Psoas muscle (tissue), 8 donors: Measurements from ENCODE around the gene CEP43. TPM values are rescaled to one million over a fixed set of nuclear protein-coding genes. Genes with fewer than 3 reads are reported as not detected.

ENCODE experiments used
- ATAC-seq, 4 donors: fragments of 200-7000 bp; cut with Tn5 transposase; one replicate each; pipeline ENCODE4 v1.9.1; 2020; ENCODE audit warnings: moderate library complexity in 3 of 4, mild to moderate bottlenecking in 2 of 4
- DNase-seq, 2 donors: peaks; one replicate each; pipeline ENCODE4 v3.0.0-alpha.2; 2020
- H3K27ac ChIP-seq: fragments of 200-600 bp; one replicate; pipeline ENCODE4 v1.8.0; 2022
- H3K27me3 ChIP-seq, 3 donors: fragments of 200-600 bp in 1 of 3; one replicate each; pipeline versions ENCODE4 v1.6.1 to v1.8.0; 2013 to 2022; ENCODE audit warnings: low read length in 2 of 3, mild to moderate bottlenecking in 2 of 3, moderate library complexity in 1 of 3; ENCODE audit not compliant: insufficient read depth in 3 of 3
- H3K36me3 ChIP-seq, 2 donors: fragments of 200-600 bp in 1 of 2; one replicate each; pipeline versions ENCODE4 v1.6.1 to v1.8.0; 2013 to 2022; ENCODE audit warnings: low read depth in 1 of 2, mild to moderate bottlenecking in 1 of 2, moderate library complexity in 1 of 2; ENCODE audit not compliant: insufficient read depth in 1 of 2
- H3K4me1 ChIP-seq: fragments of 200-600 bp; one replicate; pipeline ENCODE4 v1.8.0; 2022
- H3K4me3 ChIP-seq: fragments of 200-600 bp; one replicate; pipeline ENCODE4 v1.8.0; 2022; ENCODE audit warnings: mild to moderate bottlenecking
- H3K9me3 ChIP-seq: fragments of 200-600 bp; one replicate; pipeline ENCODE4 v1.8.0; 2022
- CTCF ChIP-seq: fragments of 200-600 bp; IDR thresholded peaks from one replicate; pipeline ENCODE4 v1.8.0; 2022; ENCODE audit warnings: antibody characterized with exemption
- WGBS, 3 donors: extraction: QIAGEN DNeasy Blood & Tissue Kit; methylation state at CpG; one replicate each; pipeline versions ENCODE4 v1.1.6 to v1.1.7; 2013; 5-methylcytosine and 5-hydroxymethylcytosine counted together
- intact Hi-C, 2 donors: fragments of 100-400 bp; cut with DNase I; formaldehyde crosslinking; loops; one replicate each; pipeline versions ENCODE4 v1.11.0 to v1.14.2; 2022
- polyA plus RNA-seq, 3 donors: library from polyadenylated mRNA; stranded (reverse); fragments of 200-250 nt; gene quantifications; one replicate each; pipeline ENCODE4 v1.2.3, GENCODE V29; 2013
- total RNA-seq, 4 donors: library from RNA; stranded (reverse); fragmentation: NEBNext Ultra II Directional in 2 of 4; extraction: Animal tissue kit (Norgen Biotek cat#: 25700) in 2 of 4; gene quantifications; one replicate each; pipeline versions ENCODE4 v1.2.1 to v1.2.4, GENCODE V29; 2021 to 2023
- donor health status: healthy with polysubstance abuse.
- donor health status: DM: no; HTN: no; CAD: no; lungs with moderate emphysema.
- donor health status: Bipolar disorder and iron deficiency.
- donor health status: healthy.
- donor health status: DM: yes; HTN: yes; CAD: no.
- donor health status: DM: no; HTN: no; CAD: no.
- donor health status: DM: no; HTN: no; CAD: no.
- donor health status: DM: yes; HTN: yes; CAD: no.

CEP43 gene
- total and polyA plus RNA-seq, 7 donors: 3.0 to 18.8 (median 7.3) TPM

- Histone ChIP-seq H3K9me3 (no peaks in the 10 kb centered on the region), H3K36me3 (no peaks in the 10 kb centered on the region), H3K27me3 (no peaks in the 10 kb centered on the region), H3K4me3 (peak overlapping the region; percentile 86), H3K4me1 (peaks cover 4% of the 10 kb centered on the region), H3K27ac (no peak overlapping the region)
- intact Hi-C loops: loop anchor here (5.0 kb wide), 1 partner anchor 42 kb away; the partner anchor contains the start of gene CEP43 (in 2 of the 2)
- DNase-seq: peak; percentile 32 to 63
- no peak for TF ChIP-seq CTCF
- no peak for ATAC-seq
- 44 to 70% (median 63%) methylated on average over 35 to 52 of the region's 52 CpGs for WGBS, 3 donors
These were observed 43.9 kb upstream of the CEP43 start for GRCh38 chr6:166955121-166955864.

GRCh38 chr6:166955865-166956443 lies 43.2 kb upstream of the CEP43 start:
- ATAC-seq: peak; percentile 43 to 66 (median 60)
- 1 to 2% (median 1%) methylated on average over 31 to 54 of the region's 54 CpGs for WGBS, 3 donors
- H3K9me3 ChIP-seq: no peaks in the 10 kb centered on the region
- no peaks in the 10 kb centered on the region for H3K27me3 ChIP-seq
- no peaks in the 10 kb centered on the region for H3K36me3 ChIP-seq
- peak overlapping the region; percentile 86 for H3K4me3 ChIP-seq
- H3K4me1 ChIP-seq: peaks cover 4% of the 10 kb centered on the region
- DNase-seq: peak; percentile 25 to 62
- no peak overlapping the region for H3K27ac ChIP-seq
- intact Hi-C loops: loop anchor here (5.0 kb wide), 1 partner anchor 41 kb away; the partner anchor contains the start of gene CEP43 (in 2 of the 2)
- TF ChIP-seq CTCF: no peak

- Histone ChIP-seq H3K4me3 (peak within 1 kb of the TSS; percentile 86), H3K36me3 (no peaks in the 10 kb centered on the region), H3K9me3 (no peaks in the 10 kb centered on the region), H3K27me3 (no peaks in the 10 kb centered on the region), H3K4me1 (peaks cover 4% of the 10 kb centered on the region), H3K27ac (peak within 1 kb of the TSS; percentile 34)
- DNase-seq (peak; percentile 97 to 99), ATAC-seq (peak; percentile 99 to 100 (median 99))
- WGBS, 3 donors: 0 to 1% (median 0%) methylated on average over 48 to 71 of the region's 71 CpGs
- intact Hi-C loops: loop anchor here (5.0 kb wide), 1 partner anchor 41 kb away; the partner anchor contains the start of gene CEP43 (in 2 of the 2)
- no peak for TF ChIP-seq CTCF
These were observed 42.6 kb upstream of the CEP43 start, which contains the start of gene RNASET2 for GRCh38 chr6:166956444-166957086. RNASET2 (minus strand) TSS chr6:166956550; CDS start chr6:166956182, 368 bp downstream.

- Histone ChIP-seq H3K36me3 (no peaks in the 10 kb centered on the region), H3K27ac (no peak overlapping the region), H3K4me3 (peak overlapping the region; percentile 86), H3K4me1 (peaks cover 4% of the 10 kb centered on the region), H3K27me3 (no peaks in the 10 kb centered on the region), H3K9me3 (no peaks in the 10 kb centered on the region)
- intact Hi-C loops: loop anchor here (5.0 kb wide), 1 partner anchor 40 kb away; the partner anchor contains the start of gene CEP43 (in 2 of the 2)
- no peak for TF ChIP-seq CTCF
- ATAC-seq (peak; percentile 12 to 28 (median 14)), DNase-seq (peak; percentile 54 to 66)
- 14 to 16% (median 15%) methylated on average over 23 to 26 of the region's 26 CpGs for WGBS, 3 donors
These were observed 42.0 kb upstream of the CEP43 start for GRCh38 chr6:166957087-166957804.
